ENCODE data around the gene PVRIG.
"Not testable (repeated sequence)": the region's sequence is repeated elsewhere in the genome, so short reads cannot be mapped to it uniquely, and the experiment has no call there.

The PVRIG gene

DNA sequence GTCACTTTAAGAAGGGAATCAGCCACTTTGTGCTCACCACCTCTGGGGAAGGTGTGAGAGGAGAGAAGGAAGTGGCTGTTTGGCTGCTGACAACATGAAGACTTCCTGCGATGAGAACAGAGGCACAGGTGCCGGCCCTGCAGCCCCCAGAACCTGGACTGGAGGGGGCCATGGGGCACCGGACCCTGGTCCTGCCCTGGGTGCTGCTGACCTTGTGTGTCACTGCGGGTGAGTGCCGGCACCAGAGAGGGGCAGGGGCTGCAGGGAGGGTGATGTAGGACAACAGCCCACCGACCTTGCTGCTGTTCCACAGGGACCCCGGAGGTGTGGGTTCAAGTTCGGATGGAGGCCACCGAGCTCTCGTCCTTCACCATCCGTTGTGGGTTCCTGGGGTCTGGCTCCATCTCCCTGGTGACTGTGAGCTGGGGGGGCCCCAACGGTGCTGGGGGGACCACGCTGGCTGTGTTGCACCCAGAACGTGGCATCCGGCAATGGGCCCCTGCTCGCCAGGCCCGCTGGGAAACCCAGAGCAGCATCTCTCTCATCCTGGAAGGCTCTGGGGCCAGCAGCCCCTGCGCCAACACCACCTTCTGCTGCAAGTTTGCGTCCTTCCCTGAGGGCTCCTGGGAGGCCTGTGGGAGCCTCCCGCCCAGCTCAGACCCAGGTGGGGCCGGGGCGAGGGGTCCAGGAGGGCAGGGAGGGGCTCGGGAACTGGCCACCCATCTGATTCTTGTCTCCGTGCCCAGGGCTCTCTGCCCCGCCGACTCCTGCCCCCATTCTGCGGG, at the start of gene PVRIG:
TSS of gene PVRIG (plus strand) at position 149 of the 785 bp plus-strand sequence. CDS start at position 171, 22 bp downstream.
- DNase-seq: not testable (repeated sequence)

GRCh38 chr7:100170101-100170897, 49.5 kb upstream of the PVRIG start:
- no peak for DNase-seq

DNA sequence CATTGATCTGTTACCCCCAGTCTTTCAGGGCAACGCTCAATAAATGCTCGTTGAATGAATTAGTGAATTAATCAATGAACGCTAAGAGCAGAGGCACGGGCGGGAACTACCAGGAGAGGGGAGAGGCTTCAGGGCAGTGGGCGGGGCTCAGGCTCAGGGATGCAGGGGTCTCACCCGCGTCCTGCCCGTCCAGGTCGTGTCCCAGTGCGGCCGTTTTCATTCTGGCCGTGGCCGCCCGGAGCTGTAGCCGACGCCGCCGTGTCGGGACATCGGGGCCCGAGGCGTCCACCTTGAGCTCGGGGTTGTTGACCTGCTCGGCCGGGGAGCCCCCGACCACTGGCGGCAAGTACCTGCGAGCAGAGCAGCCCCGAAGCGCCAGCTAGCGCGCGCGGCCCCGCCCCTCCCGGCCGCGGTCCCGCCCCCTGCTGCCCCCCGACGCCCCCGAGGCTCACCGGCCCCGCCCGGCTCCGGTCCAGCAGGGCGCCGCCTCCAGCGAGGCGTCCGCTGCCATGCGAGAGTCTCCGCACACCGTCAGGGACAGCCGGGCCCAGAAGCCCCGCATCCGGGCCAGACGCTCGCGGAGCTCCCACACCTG, 48.6 kb upstream of the PVRIG start:
- DNase-seq: no peak

DNA sequence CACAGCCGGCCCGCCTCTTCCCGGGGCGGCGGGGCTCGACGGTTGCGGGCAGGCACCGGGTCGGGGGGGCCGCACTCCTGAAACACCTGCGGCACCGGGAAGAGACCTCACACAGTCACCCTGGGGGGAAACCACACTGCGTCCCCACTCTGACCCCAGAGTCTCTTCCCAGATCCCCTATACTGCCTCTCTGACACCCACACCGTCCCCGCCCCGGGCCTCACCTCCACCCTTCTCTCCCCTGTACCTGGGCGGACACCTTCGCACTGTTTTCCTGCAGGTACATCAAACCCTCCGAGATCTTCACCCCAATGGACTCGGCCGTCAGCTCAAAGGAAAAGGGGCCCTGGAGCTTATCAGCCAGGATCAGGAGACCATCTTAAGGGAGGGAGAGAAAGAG, 47.9 kb upstream of the PVRIG start:
- DNase-seq: no peak

DNA sequence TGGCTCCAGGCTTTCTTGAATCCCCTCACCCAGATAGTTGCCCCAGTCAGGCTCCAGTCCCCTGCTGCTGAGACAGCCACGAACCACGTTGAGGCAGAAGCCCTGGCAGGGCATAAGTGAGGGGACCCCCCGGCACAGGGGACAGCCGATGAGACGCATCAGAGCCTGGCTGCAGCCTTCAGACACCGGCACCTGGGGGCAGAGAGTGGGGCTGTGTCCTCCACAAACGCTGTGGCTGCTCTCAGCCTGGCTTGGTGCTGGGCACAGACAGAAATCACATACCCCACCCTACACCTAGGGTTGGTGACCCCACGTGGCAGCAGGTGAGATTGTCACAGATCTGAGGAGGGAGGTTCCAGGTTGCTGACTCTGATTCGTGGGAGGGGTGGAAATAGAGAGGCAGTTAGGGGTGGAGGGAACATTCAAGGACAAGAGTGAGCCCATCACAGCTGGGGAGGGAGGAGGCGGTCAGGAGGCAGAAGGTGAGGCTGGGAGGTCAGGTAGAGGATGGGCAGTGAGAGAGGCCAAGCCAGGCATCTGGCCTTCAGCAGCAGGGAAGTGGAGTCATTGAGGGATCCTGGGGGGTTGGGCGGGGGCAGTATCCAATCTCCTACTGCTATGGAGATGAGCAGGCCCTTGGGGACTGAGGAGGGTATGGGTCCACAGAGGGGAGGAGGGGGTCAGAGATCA, 45.8 kb upstream of the PVRIG start:
- DNase-seq: no peak

- no peak for DNase-seq
These were observed 45.2 kb upstream of the PVRIG start for GRCh38 chr7:100174582-100174981.

- no peak for DNase-seq
These were observed 44.3 kb upstream of the PVRIG start for GRCh38 chr7:100175296-100175935.

DNA sequence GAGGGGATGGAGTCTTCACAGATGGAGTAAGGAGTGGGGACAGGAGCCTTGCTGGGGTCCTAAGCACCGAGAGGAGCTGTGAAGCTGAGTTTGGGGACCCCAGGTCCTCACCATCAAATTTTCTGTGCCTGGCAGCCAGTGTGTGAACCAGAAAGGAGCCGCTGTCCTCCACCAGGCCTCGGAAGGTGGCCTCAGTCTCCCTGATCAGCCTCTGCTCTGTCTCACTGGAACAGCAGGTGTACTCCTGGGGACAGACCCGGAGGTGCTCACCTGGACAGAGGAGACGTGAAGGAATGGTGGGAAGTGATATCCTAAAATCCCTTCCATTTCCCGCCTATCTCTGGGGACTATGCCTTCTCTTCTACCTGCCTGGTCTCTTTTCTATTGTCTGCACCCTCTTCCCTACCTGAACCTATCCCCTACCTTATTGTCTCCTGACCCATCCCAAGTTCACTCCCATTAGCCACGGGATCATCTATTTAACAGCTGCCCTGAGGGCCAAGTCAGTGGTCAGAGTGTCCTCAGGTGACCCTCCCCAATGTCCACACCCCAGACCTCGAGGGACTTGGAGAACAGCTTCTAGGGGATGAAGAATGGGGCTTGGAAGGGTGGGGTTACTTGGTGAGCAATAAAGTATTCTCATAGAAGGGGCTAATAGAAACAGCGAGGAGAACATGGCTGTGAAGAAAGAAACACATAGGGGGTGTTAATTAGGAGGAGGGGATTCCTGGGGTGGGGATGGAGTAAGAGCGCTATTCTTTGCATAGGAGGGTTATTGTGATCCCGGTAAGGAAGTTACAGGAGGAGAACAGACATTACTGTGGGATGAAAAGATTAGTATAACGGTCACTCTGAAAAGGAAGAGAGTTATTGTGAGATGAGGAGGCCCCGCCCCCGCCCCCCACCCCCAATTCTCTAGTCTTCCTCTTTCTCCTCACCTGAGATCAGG, 43.4 kb upstream of the PVRIG start:
- DNase-seq: no peak

- DNase-seq: peak; percentile 98
These were observed 42.4 kb upstream of the PVRIG start, which contains the start of the genes GPC2 and STAG3 for GRCh38 chr7:100177045-100178001. GPC2 (minus strand) TSS chr7:100177381; CDS start chr7:100177199, 182 bp downstream. STAG3 (plus strand) TSS chr7:100177918; CDS start chr7:100180557, 2,639 bp downstream.

GRCh38 chr7:100180084-100180483, 39.7 kb upstream of the PVRIG start:
- DNase-seq: not testable (repeated sequence)

DNA sequence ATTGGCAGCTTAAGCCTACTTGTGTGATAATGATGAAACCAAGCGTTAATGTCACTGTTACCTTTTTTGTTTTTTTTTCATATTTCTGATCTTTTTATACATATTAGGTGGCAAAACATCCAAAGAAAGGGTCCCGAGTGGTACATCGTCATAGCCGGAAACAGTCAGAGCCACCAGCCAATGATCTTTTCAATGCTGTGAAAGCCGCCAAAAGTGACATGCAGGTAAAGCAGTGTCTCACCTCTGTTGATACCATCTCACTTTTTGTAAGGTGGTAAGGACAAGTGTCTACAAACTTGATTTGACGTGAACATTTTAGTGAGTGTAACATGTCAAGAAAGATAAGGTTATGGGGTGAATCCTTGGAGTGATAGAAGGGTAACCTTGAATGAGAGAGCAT, 37.1 kb upstream of the PVRIG start:
- not testable (repeated sequence) for DNase-seq

- not testable (repeated sequence) for DNase-seq
These were observed 36.7 kb upstream of the PVRIG start for GRCh38 chr7:100183090-100183489.

DNA sequence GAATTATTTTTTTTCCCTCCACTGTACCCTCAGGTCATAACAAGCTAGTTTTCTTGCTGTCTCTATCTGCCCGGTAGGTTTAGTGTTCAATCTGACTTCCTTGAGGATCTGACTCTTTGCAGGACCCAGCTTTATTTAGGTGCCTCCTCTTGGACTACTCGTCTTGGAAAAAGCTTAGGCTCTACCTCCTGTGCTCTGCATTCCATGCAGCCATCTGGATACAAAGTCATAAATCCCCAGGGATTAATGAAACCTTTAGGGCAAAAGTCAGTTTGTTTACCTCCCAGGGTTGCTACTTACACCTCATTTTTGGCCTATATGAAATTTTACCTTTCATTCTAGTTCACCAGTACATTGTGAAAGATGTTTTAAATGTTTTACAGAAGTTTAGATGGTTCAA, 34.0 kb upstream of the PVRIG start:
- DNase-seq: no peak

GRCh38 chr7:100189061-100189460, 30.7 kb upstream of the PVRIG start:
- no peak for DNase-seq

- DNase-seq: peak; percentile 67
These were observed 29.6 kb upstream of the PVRIG start for GRCh38 chr7:100190048-100190711.

DNA sequence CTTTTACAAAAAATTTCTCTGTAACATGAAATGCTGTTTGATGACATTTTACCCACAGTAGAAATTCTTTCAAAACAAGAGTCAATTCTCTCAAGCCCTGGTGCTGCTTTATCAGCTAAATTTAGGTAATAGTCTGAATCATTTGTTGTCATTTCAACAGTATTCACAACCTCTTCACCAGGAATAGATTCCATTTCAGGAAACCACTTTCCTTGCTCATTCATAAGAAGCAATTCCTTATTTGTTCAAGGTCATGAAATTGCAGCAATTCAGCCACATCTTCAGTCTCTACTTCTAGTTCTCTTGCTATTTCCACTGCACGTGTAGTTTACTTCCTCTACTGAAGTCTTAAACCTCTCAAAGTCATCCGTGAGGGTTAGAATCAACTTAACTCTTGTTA, 28.0 kb upstream of the PVRIG start:
- DNase-seq: peak; percentile 58

DNA sequence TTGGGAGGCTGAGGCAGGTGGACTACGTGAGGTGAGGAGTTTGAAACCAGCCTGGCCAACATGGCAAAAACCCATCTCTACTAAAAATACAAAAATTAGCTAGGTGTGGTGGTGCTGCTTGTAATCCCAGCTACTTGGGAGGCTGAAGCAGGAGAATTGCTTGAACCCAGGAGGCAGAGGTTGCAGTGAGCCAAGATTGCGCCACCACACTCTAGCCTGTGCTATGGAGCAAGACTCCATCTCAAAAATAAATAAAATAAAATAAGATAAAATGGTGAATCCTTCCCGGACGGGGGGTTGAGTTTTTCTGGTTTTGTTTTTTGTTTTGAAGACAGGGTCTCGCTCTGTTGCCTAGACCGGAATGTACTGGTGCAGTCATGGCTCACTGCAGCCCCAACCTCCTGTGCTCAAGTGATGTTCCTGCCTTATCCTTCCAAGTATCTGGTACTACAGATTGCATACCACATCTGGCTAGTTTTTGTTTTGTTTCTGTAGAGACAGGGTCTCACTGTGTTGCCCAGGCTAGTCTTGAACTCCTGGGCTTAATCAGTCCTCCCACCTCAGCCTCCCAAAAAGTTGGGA, 27.4 kb upstream of the PVRIG start:
- DNase-seq: not testable (repeated sequence)

DNA sequence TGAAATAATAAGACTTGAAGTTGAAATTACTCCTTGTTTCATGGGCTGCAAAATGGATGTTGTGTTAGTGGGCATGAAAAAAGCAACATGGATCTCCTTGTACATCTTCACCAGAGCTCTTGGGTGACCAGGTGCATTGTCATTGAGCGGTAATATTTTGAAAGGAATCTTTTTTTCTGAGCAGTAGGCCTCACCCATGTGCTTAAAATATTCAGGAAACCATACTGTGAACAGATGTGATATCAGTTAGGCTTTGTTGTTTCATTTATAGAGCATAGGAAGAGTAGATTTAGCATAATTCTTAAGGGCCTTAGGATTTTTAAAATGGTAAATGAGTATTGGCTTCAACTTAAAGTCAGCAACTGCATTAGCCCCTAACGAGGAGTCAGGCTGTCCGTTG, 26.8 kb upstream of the PVRIG start:
- no peak for DNase-seq

DNA sequence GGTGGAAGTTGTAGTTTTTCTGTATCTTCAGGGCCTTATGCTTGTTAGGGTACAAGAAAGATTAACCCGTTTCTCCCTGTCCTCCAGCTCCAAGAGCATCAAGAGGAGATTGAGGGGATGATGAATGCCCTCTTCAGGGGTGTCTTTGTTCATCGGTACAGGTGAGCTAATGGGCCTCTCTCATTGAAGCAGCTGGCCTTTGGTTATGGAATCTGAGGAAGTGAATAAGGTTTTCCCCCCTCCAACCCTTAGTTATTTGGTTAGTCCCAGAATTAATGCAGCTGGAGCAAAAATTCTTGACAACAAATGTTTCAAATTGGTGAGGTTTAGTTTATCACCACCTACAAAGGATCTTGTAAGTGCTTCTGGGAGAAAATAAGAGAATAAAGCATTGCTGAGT, 24.5 kb upstream of the PVRIG start:
- DNase-seq: no peak
